HepG2 (cell line): ENCODE results near the gene DOCK2. TPM values are rescaled to one million over a fixed set of nuclear protein-coding genes. Genes with fewer than 3 reads are reported as not detected.

Experiments
- ATAC-seq: fragments of 200-7000 bp; cut with Tn5 transposase; 3 replicates; pipeline ENCODE4 v1.9.1; 2020; ENCODE audit warnings: mild to moderate bottlenecking, moderate library complexity
- BruUV-seq: library from RNA; stranded (reverse); fragments of 400-500 nt; replicated peaks from 2 replicates; lab custom pipeline; 2021; lab: Mats Ljungman, UMichigan
- CTCF ChIA-PET: fragments of 300-600 bp; formaldehyde crosslinking; extraction: SDS; loops from one replicate; lab custom pipeline; 2021; ENCODE audit warnings: low total read pairs, inconsistent platforms, low intra/inter-chr PET ratio; lab: Yijun Ruan, JAX
- POLR2A ChIA-PET: fragments of 350-600 bp; sonication (Branson Sonifier 250); formaldehyde crosslinking; loops from one replicate; lab custom pipeline; 2020; ENCODE audit warnings: antibody characterized with exemption, inconsistent platforms; lab: Yijun Ruan, JAX
- DNase-seq: peaks from one replicate; pipeline ENCODE4 v3.0.0-alpha.2; 2015; ENCODE audit warnings: low spot score
- FAIRE-seq: peaks from 3 replicates; lab custom pipeline; 2011; peaks lifted over from hg19 to GRCh38; lab: Jason Lieb, UNC
- H2AFZ ChIP-seq: one replicate; pipeline ENCODE4 v1.6.1; 2011; ENCODE audit warnings: low read length, inconsistent platforms
- H3K27ac ChIP-seq: fragments of 300-600 bp; 3 replicates; pipeline ENCODE4 v1.8.0; 2011; ENCODE audit warnings: mixed run types, mild to moderate bottlenecking, mixed read lengths, low read length, inconsistent platforms; ENCODE audit not compliant: insufficient read depth; ENCODE audit errors: extremely low read length
- H3K27me3 ChIP-seq, 2 experiments: fragments of 200-600 bp in 1 of 2; 2 replicates in 1 of 2; 3 replicates in 1 of 2; pipeline versions ENCODE4 v1.6.0 to v1.8.0; 2011; ENCODE audit warnings: low read length in 2 of 2, mild to moderate bottlenecking in 2 of 2, moderate library complexity in 2 of 2, inconsistent platforms in 1 of 2; ENCODE audit not compliant: insufficient read depth in 2 of 2, control insufficient read depth in 1 of 2
- H3K36me3 ChIP-seq, 2 experiments: fragments of 200-600 bp in 1 of 2; replicated peaks in 1 of 2; 2 replicates in 1 of 2; 3 replicates in 1 of 2; pipeline versions ENCODE4 v1.5.1 to v1.8.0; 2011; ENCODE audit warnings: low read length in 2 of 2, inconsistent platforms in 1 of 2; ENCODE audit not compliant: insufficient read depth in 2 of 2, control insufficient read depth in 1 of 2
- H3K4me1 ChIP-seq: 2 replicates; pipeline ENCODE4 v1.5.1; 2012; ENCODE audit warnings: low read length, inconsistent platforms; ENCODE audit not compliant: insufficient read depth
- H3K4me2 ChIP-seq: 2 replicates; pipeline ENCODE4 v1.6.0; 2011; ENCODE audit warnings: low read depth, low read length, inconsistent platforms
- H3K4me3 ChIP-seq, 3 experiments: fragments of 200-600 bp in 1 of 3; sonication (generic), shearing (Covaris generic) in 1 of 3; replicated peaks in 1 of 3; 2 replicates each; pipeline ENCODE4 v1.5.1; 2011 to 2016; ENCODE audit warnings: low read length in 3 of 3, inconsistent platforms in 2 of 3, low read depth in 2 of 3, mild to moderate bottlenecking in 2 of 3, control low read depth in 1 of 3, mixed read lengths in 1 of 3; ENCODE audit not compliant: insufficient read depth in 1 of 3
- H3K79me2 ChIP-seq: one replicate; pipeline ENCODE4 v1.6.1; 2011; ENCODE audit warnings: low read length, inconsistent platforms; ENCODE audit not compliant: insufficient read depth
- H3K9ac ChIP-seq: 2 replicates; pipeline ENCODE4 v1.6.0; 2011; ENCODE audit warnings: mild to moderate bottlenecking, low read depth, low read length, inconsistent platforms; ENCODE audit not compliant: insufficient read depth
- H3K9me3 ChIP-seq: 2 replicates; pipeline ENCODE4 v1.5.1; 2012; ENCODE audit warnings: mild to moderate bottlenecking, low read length
- H4K20me1 ChIP-seq: 2 replicates; pipeline ENCODE4 v1.6.0; 2011; ENCODE audit warnings: inconsistent platforms, mild to moderate bottlenecking, low read length, moderate library complexity; ENCODE audit not compliant: insufficient read depth
- AKAP8 ChIP-seq: sonication (generic); formaldehyde crosslinking; IDR thresholded peaks from 2 replicates; pipeline ENCODE4 v1.5.1; 2020; ENCODE audit warnings: mild to moderate bottlenecking, missing genetic modification reagents
- GABPA ChIP-seq, 2 experiments: IDR thresholded peaks; 2 replicates each; pipeline ENCODE4 v1.6.1; 2011 to 2016; ENCODE audit warnings: low read depth in 2 of 2, low read length in 1 of 2, missing biosample characterization in 1 of 2, missing genetic modification characterization in 1 of 2
- MYNN ChIP-seq: sonication (generic); formaldehyde crosslinking; IDR thresholded peaks from 2 replicates; pipeline ENCODE4 v1.4.0; 2020; ENCODE audit warnings: mild to moderate bottlenecking, low read depth, missing genetic modification reagents
- NFE2L2 ChIP-seq: fragments of 150-350 bp; IDR thresholded peaks from 2 replicates; pipeline ENCODE4 v1.6.1; 2014; ENCODE audit warnings: low read length
- PHF21A ChIP-seq: sonication (generic); formaldehyde crosslinking; IDR thresholded peaks from 2 replicates; pipeline ENCODE4 v1.5.0; 2020; ENCODE audit warnings: mild to moderate bottlenecking, missing genetic modification reagents
- SRSF1 ChIP-seq: fragments of 200-400 bp; formaldehyde crosslinking; optimal IDR thresholded peaks from 2 replicates; pipeline ENCODE3; 2017; ENCODE audit warnings: mild to moderate bottlenecking, low read depth, low read length, moderate library complexity
- TRIM24 ChIP-seq: sonication (generic); formaldehyde crosslinking; IDR thresholded peaks from 2 replicates; pipeline ENCODE4 v1.8.0; 2022; ENCODE audit warnings: mild to moderate bottlenecking, missing genetic modification reagents
- WIZ ChIP-seq: sonication (generic); formaldehyde crosslinking; IDR thresholded peaks from 2 replicates; pipeline ENCODE4 v1.5.1; 2020; ENCODE audit warnings: mild to moderate bottlenecking, missing genetic modification reagents
- ZNF549 ChIP-seq: sonication (generic); formaldehyde crosslinking; IDR thresholded peaks from 2 replicates; pipeline ENCODE4 v1.5.0; 2020; ENCODE audit warnings: missing genetic modification reagents
- ZNF644 ChIP-seq: IDR thresholded peaks from 2 replicates; pipeline ENCODE4 v1.6.1; 2016; ENCODE audit warnings: low read depth
- WGBS: methylation state at CpG from one replicate; pipeline ENCODE4 v1.1.6; 2017; ENCODE audit warnings: low lambda C conversion rate; 5-methylcytosine and 5-hydroxymethylcytosine counted together
- in situ Hi-C: cut with HindIII; loops from 2 replicates; pipeline ENCODE4 v1.10.0; 2017; ENCODE audit warnings: low pct_unique_long_range_greater_than_20kb; ENCODE audit not compliant: extremely low pct_ligation_motif_present
- intact Hi-C: fragments of 100-400 bp; cut with micrococcal nuclease; formaldehyde crosslinking; loops from one replicate; pipeline ENCODE4 v1.10.0; 2022; ENCODE audit not compliant: unreplicated experiment
- polyA plus RNA-seq, 8 experiments: library from polyadenylated mRNA; depleted of rRNA in 3 of 8; stranded (reverse) in 7 of 8; unstranded in 1 of 8; fragments of >200 nt; fragmentation: Illumina TruSeq in 4 of 8; extraction: Trizol in 4 of 8; gene quantifications; 2 replicates each; pipeline versions ENCODE4 v1.2.1 to v1.2.3, GENCODE V29; 2011 to 2016; ENCODE audit warnings: low read depth in 4 of 8, missing spikeins in 1 of 8, mixed read lengths in 1 of 8; ENCODE audit not compliant: insufficient read depth in 1 of 8
- total RNA-seq, 5 experiments: library from RNA; depleted of rRNA; stranded (reverse); fragments of >200 nt; fragmentation: Illumina TruSeq; extraction: Trizol; gene quantifications; 2 replicates each; pipeline ENCODE4 v1.2.3, GENCODE V29; 2016; ENCODE audit warnings: low read depth in 1 of 5
- TF ChIP-seq, protein P1 (sequence below): sonication (generic); formaldehyde crosslinking; IDR thresholded peaks from 2 replicates; pipeline ENCODE4 v1.8.1; 2023; ENCODE audit warnings: mild to moderate bottlenecking, moderate library complexity, missing genetic modification reagents
- TF ChIP-seq, protein P2 (sequence below): sonication (generic); formaldehyde crosslinking; IDR thresholded peaks from 2 replicates; pipeline ENCODE4 v1.8.0; 2022; ENCODE audit warnings: mild to moderate bottlenecking, missing genetic modification reagents
- TF ChIP-seq, protein P3 (sequence below): IDR thresholded peaks from 2 replicates; pipeline ENCODE4 v1.6.1; 2016; ENCODE audit warnings: missing genetic modification reagents, missing compliant biosample characterization
- TF ChIP-seq, protein P4 (sequence below): sonication (generic); formaldehyde crosslinking; conservative IDR thresholded peaks from 2 replicates; pipeline ENCODE4 v1.4.0; 2020; ENCODE audit warnings: missing genetic modification reagents
- TF ChIP-seq, protein P5 (sequence below): sonication (generic); formaldehyde crosslinking; IDR thresholded peaks from 2 replicates; pipeline ENCODE4 v1.8.0; 2022; ENCODE audit warnings: mild to moderate bottlenecking, missing genetic modification reagents, borderline replicate concordance
- TF ChIP-seq, protein P6 (sequence below): sonication (generic); formaldehyde crosslinking; IDR thresholded peaks from 2 replicates; pipeline ENCODE4 v1.4.0; 2020; ENCODE audit warnings: mild to moderate bottlenecking, missing genetic modification reagents
- TF ChIP-seq, protein P7 (sequence below): sonication (generic); formaldehyde crosslinking; IDR thresholded peaks from 2 replicates; pipeline ENCODE4 v1.8.1; 2023; ENCODE audit warnings: mild to moderate bottlenecking, missing genetic modification reagents

The DOCK2 gene
- total and polyA plus RNA-seq, 2 of the 13 experiments (the other 11 are each of a cell fraction or from before 2014, with no cell fraction given), result not detected

DNA sequence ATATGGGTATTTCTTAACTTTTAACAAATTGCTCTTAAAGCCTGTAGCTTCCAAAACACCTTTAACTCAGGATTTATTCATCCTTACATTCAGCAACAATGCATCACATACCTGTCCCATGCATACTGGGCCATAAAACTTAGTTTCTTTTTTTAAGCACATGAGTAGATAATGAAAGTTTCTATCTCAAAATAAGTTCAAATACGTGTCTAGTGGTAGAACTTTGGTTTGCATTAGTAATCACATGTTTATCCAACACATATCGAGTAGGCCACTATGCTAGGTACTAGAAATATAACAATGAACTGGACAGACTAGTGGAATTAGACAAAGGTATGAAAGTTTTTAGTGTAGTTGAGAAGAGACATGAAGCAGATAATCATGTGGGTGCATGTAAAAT, 99.6 kb downstream of the DOCK2 start:
- in situ Hi-C loops, result no loop called here
- Histone ChIP-seq H3K27ac (no peak overlapping the region), H3K4me3 (no peak overlapping the region), H3K27me3 (no peaks in the 10 kb centered on the region), H3K36me3 (no peaks in the 10 kb centered on the region), H3K4me2 (no peak overlapping the region), H3K79me2 (no peaks in the 10 kb centered on the region), H3K9ac (no peak overlapping the region), H4K20me1 (no peaks in the 10 kb centered on the region), H3K9me3 (no peaks in the 10 kb centered on the region), H2AFZ (no peak overlapping the region), H3K4me1 (no peaks in the 10 kb centered on the region)
- intact Hi-C loops, result no loop called here
- 2% methylated on average over 2 of the region's 2 CpGs for WGBS
- no peak for DNase-seq
- FAIRE-seq, result no peak
- POLR2A ChIA-PET, result no interaction called here
- BruUV-seq, result no TSS peak
- ATAC-seq, result no peak
- CTCF ChIA-PET, result no interaction called here
- no peak for TF ChIP-seq TRIM24 (CRISPR knock-in tag)
- TF ChIP-seq, protein P1, sequence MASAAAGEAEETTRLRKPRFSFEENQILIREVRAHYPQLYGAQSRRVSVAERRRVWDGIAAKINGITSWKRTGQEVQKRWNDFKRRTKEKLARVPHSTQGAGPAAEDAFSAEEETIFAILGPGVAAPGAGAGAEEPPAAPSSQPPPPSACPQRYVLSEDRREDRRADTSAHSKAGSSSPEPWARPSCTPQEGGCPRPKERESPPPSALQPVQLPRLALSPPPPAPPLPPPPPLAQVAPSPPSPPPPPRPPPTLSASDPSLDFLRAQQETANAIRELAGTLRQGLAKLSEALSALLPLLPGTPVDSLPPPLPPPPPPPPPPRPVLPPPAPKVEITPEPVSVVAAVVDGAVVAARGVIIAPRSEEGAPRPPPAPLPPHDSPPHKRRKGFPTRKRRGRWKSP (CRISPR knock-in tag), result no peak
- TF ChIP-seq WIZ (CRISPR knock-in tag), result no peak
- TF ChIP-seq, protein P2, sequence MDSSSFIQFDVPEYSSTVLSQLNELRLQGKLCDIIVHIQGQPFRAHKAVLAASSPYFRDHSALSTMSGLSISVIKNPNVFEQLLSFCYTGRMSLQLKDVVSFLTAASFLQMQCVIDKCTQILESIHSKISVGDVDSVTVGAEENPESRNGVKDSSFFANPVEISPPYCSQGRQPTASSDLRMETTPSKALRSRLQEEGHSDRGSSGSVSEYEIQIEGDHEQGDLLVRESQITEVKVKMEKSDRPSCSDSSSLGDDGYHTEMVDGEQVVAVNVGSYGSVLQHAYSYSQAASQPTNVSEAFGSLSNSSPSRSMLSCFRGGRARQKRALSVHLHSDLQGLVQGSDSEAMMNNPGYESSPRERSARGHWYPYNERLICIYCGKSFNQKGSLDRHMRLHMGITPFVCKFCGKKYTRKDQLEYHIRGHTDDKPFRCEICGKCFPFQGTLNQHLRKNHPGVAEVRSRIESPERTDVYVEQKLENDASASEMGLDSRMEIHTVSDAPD (CRISPR knock-in tag), result no peak
- no peak for TF ChIP-seq AKAP8
- TF ChIP-seq, protein P3, sequence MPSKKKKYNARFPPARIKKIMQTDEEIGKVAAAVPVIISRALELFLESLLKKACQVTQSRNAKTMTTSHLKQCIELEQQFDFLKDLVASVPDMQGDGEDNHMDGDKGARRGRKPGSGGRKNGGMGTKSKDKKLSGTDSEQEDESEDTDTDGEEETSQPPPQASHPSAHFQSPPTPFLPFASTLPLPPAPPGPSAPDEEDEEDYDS (CRISPR knock-in tag), result no peak
- TF ChIP-seq, protein P4, sequence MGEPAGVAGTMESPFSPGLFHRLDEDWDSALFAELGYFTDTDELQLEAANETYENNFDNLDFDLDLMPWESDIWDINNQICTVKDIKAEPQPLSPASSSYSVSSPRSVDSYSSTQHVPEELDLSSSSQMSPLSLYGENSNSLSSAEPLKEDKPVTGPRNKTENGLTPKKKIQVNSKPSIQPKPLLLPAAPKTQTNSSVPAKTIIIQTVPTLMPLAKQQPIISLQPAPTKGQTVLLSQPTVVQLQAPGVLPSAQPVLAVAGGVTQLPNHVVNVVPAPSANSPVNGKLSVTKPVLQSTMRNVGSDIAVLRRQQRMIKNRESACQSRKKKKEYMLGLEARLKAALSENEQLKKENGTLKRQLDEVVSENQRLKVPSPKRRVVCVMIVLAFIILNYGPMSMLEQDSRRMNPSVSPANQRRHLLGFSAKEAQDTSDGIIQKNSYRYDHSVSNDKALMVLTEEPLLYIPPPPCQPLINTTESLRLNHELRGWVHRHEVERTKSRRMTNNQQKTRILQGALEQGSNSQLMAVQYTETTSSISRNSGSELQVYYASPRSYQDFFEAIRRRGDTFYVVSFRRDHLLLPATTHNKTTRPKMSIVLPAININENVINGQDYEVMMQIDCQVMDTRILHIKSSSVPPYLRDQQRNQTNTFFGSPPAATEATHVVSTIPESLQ (CRISPR knock-in tag), result no peak
- TF ChIP-seq NFE2L2, result no peak
- TF ChIP-seq, protein P5, sequence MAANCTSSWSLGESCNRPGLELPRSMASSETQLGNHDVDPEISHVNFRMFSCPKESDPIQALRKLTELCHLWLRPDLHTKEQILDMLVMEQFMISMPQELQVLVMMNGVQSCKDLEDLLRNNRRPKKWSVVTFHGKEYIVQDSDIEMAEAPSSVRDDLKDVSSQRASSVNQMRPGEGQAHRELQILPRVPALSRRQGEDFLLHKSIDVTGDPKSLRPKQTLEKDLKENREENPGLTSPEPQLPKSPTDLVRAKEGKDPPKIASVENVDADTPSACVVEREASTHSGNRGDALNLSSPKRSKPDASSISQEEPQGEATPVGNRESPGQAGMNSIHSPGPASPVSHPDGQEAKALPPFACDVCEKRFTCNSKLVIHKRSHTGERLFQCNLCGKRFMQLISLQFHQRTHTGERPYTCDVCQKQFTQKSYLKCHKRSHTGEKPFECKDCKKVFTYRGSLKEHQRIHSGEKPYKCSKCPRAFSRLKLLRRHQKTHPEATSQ (CRISPR knock-in tag), result no peak
- TF ChIP-seq ZNF549 (CRISPR knock-in tag), result no peak
- no peak for TF ChIP-seq MYNN (CRISPR knock-in tag)
- TF ChIP-seq SRSF1, result no peak
- TF ChIP-seq, protein P6, sequence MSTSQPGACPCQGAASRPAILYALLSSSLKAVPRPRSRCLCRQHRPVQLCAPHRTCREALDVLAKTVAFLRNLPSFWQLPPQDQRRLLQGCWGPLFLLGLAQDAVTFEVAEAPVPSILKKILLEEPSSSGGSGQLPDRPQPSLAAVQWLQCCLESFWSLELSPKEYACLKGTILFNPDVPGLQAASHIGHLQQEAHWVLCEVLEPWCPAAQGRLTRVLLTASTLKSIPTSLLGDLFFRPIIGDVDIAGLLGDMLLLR (CRISPR knock-in tag), result no peak
- no peak for TF ChIP-seq ZNF644 (CRISPR knock-in tag)
- TF ChIP-seq, protein P7, sequence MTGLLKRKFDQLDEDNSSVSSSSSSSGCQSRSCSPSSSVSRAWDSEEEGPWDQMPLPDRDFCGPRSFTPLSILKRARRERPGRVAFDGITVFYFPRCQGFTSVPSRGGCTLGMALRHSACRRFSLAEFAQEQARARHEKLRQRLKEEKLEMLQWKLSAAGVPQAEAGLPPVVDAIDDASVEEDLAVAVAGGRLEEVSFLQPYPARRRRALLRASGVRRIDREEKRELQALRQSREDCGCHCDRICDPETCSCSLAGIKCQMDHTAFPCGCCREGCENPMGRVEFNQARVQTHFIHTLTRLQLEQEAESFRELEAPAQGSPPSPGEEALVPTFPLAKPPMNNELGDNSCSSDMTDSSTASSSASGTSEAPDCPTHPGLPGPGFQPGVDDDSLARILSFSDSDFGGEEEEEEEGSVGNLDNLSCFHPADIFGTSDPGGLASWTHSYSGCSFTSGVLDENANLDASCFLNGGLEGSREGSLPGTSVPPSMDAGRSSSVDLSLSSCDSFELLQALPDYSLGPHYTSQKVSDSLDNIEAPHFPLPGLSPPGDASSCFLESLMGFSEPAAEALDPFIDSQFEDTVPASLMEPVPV, result no peak
- TF ChIP-seq PHF21A (CRISPR knock-in tag), result no peak
- no peak for TF ChIP-seq GABPA (IDR thresholded peaks at IDR 0.05; ENCODE audit: low read depth, low read length)
- no peak for TF ChIP-seq GABPA (CRISPR knock-in tag; IDR thresholded peaks at IDR 0.05; ENCODE audit: low read depth)
